Liver (tissue), 9 donors: ENCODE data around the gene CD81. TPM values are rescaled to one million over a fixed set of nuclear protein-coding genes. Genes with fewer than 3 reads are reported as not detected.

ENCODE experiments used
- DNase-seq: peaks from one replicate; pipeline ENCODE4 v3.0.0-alpha.2; 2017; ENCODE audit warnings: low spot score
- H3K27ac ChIP-seq, 2 donors: one replicate each; pipeline ENCODE4 v1.7.0; 2013; ENCODE audit warnings: inconsistent platforms in 2 of 2, low read length in 2 of 2, control low read depth in 1 of 2, low read depth in 1 of 2, mild to moderate bottlenecking in 1 of 2
- H3K27me3 ChIP-seq, 4 donors: one replicate each; pipeline versions ENCODE4 v1.6.1 to v1.7.0; 2013; ENCODE audit warnings: low read length in 3 of 4, inconsistent platforms in 1 of 4, mild to moderate bottlenecking in 1 of 4, moderate library complexity in 1 of 4; ENCODE audit not compliant: control insufficient read depth in 4 of 4, insufficient read depth in 4 of 4
- H3K36me3 ChIP-seq, 4 donors: one replicate each; pipeline versions ENCODE4 v1.6.1 to v1.7.0; 2013; ENCODE audit warnings: low read length in 3 of 4, mild to moderate bottlenecking in 3 of 4, low read depth in 1 of 4, moderate library complexity in 1 of 4; ENCODE audit not compliant: control insufficient read depth in 4 of 4, insufficient read depth in 3 of 4
- H3K4me1 ChIP-seq, 4 donors: one replicate each; pipeline versions ENCODE4 v1.6.1 to v1.7.0; 2013; ENCODE audit warnings: low read length in 3 of 4, mild to moderate bottlenecking in 3 of 4, moderate library complexity in 1 of 4; ENCODE audit not compliant: control insufficient read depth in 4 of 4, insufficient read depth in 4 of 4
- H3K4me3 ChIP-seq, 3 donors: one replicate each; pipeline versions ENCODE4 v1.6.1 to v1.7.0; 2013; ENCODE audit warnings: low read length in 3 of 3, control low read depth in 1 of 3, low read depth in 1 of 3, mild to moderate bottlenecking in 1 of 3
- H3K9ac ChIP-seq, 2 donors: one replicate each; pipeline ENCODE4 v1.7.0; 2013; ENCODE audit warnings: low read length in 2 of 2, mild to moderate bottlenecking in 2 of 2, moderate library complexity in 2 of 2, control low read depth in 1 of 2, low read depth in 1 of 2
- H3K9me3 ChIP-seq, 4 donors: one replicate each; pipeline versions ENCODE4 v1.6.1 to v1.7.0; 2013; ENCODE audit warnings: low read length in 3 of 4; ENCODE audit not compliant: control insufficient read depth in 4 of 4
- CTCF ChIP-seq: fragments of 150-350 bp; IDR thresholded peaks from 2 replicates; pipeline ENCODE4 v1.5.1; 2017; ENCODE audit warnings: improper control_type of control experiment, low read depth, low read length; ENCODE audit not compliant: missing input control
- EGR1 ChIP-seq, 2 donors: IDR thresholded peaks; 2 replicates each; pipeline ENCODE4 v1.6.1; 2016 to 2018; ENCODE audit warnings: antibody characterized with exemption in 2 of 2, low read depth in 2 of 2
- FOXA1 ChIP-seq: IDR thresholded peaks from 2 replicates; pipeline ENCODE4 v1.6.1; 2016; ENCODE audit warnings: antibody characterized with exemption
- FOXA2 ChIP-seq: IDR thresholded peaks from 2 replicates; pipeline ENCODE4 v1.6.1; 2016; ENCODE audit warnings: antibody characterized with exemption
- GABPA ChIP-seq, 2 donors: IDR thresholded peaks in 1 of 2; conservative IDR thresholded peaks in 1 of 2; 2 replicates each; pipeline ENCODE4 v1.6.1; 2016; ENCODE audit warnings: antibody characterized with exemption in 2 of 2, mild to moderate bottlenecking in 1 of 2, moderate library complexity in 1 of 2
- HNF4A ChIP-seq, 2 donors: conservative IDR thresholded peaks; 2 replicates each; pipeline ENCODE4 v1.6.1; 2016; ENCODE audit warnings: antibody characterized with exemption in 2 of 2, mild to moderate bottlenecking in 2 of 2
- JUND ChIP-seq, 2 donors: IDR thresholded peaks; 2 replicates each; pipeline ENCODE4 v1.6.1; 2016; ENCODE audit warnings: antibody characterized with exemption in 2 of 2
- NR2F2 ChIP-seq: IDR thresholded peaks from 2 replicates; pipeline ENCODE4 v1.6.1; 2016; ENCODE audit warnings: antibody characterized with exemption
- RAD21 ChIP-seq, 2 donors: IDR thresholded peaks; 2 replicates each; pipeline ENCODE4 v1.6.1; 2016; ENCODE audit warnings: antibody characterized with exemption in 2 of 2, mild to moderate bottlenecking in 2 of 2
- RXRA ChIP-seq, 2 donors: IDR thresholded peaks; 2 replicates each; pipeline ENCODE4 v1.6.1; 2017 to 2018; ENCODE audit warnings: antibody characterized with exemption in 2 of 2, mild to moderate bottlenecking in 1 of 2
- SP1 ChIP-seq: IDR thresholded peaks from 2 replicates; pipeline ENCODE4 v1.6.1; 2018; ENCODE audit warnings: antibody characterized with exemption, mild to moderate bottlenecking
- TAF1 ChIP-seq: conservative IDR thresholded peaks from 2 replicates; pipeline ENCODE4 v1.6.1; 2016; ENCODE audit warnings: antibody characterized with exemption, mild to moderate bottlenecking
- YY1 ChIP-seq: IDR thresholded peaks from 2 replicates; pipeline ENCODE4 v1.6.1; 2016; ENCODE audit warnings: antibody characterized with exemption, mild to moderate bottlenecking
- WGBS: extraction: QIAGEN DNeasy Blood & Tissue Kit; methylation state at CpG from one replicate; pipeline ENCODE4 v1.1.7; 2013; 5-methylcytosine and 5-hydroxymethylcytosine counted together
- polyA plus RNA-seq, 2 donors: library from polyadenylated mRNA; stranded (reverse) in 1 of 2; unstranded in 1 of 2; fragments of 200-250 nt in 1 of 2; fragments of >200 nt in 1 of 2; fragmentation: Nextera tagmentation in 1 of 2; extraction: Ambion mirVana in 1 of 2; gene quantifications; one replicate each; pipeline versions ENCODE4 v1.2.1 to v1.2.3, GENCODE V29; 2013 to 2015
- total RNA-seq, 2 donors: library from RNA; depleted of rRNA; stranded (reverse); fragments of >200 nt; gene quantifications; one replicate each; pipeline ENCODE4 v1.2.3, GENCODE V29; 2014
- TF ChIP-seq, protein P1 (sequence below): IDR thresholded peaks from 2 replicates; pipeline ENCODE4 v1.6.1; 2016; ENCODE audit warnings: antibody characterized with exemption, mild to moderate bottlenecking
- TF ChIP-seq, protein P2 (sequence below): IDR thresholded peaks from 2 replicates; pipeline ENCODE4 v1.6.1; 2016; ENCODE audit warnings: antibody characterized with exemption
- TF ChIP-seq, protein P3 (sequence below): IDR thresholded peaks from 2 replicates; pipeline ENCODE4 v1.6.1; 2016; ENCODE audit warnings: antibody characterized with exemption
- TF ChIP-seq, protein P4 (sequence below): IDR thresholded peaks from 2 replicates; pipeline ENCODE4 v1.6.1; 2016; ENCODE audit warnings: antibody characterized with exemption
- donor health status: healthy.
- donor health status: healthy.
- donor health status: healthy.
- donor health status: healthy.
- donor health status: healthy.

CD81 gene
- total and polyA plus RNA-seq, 4 donors = 76.9 to 712 (median 164) TPM

DNA sequence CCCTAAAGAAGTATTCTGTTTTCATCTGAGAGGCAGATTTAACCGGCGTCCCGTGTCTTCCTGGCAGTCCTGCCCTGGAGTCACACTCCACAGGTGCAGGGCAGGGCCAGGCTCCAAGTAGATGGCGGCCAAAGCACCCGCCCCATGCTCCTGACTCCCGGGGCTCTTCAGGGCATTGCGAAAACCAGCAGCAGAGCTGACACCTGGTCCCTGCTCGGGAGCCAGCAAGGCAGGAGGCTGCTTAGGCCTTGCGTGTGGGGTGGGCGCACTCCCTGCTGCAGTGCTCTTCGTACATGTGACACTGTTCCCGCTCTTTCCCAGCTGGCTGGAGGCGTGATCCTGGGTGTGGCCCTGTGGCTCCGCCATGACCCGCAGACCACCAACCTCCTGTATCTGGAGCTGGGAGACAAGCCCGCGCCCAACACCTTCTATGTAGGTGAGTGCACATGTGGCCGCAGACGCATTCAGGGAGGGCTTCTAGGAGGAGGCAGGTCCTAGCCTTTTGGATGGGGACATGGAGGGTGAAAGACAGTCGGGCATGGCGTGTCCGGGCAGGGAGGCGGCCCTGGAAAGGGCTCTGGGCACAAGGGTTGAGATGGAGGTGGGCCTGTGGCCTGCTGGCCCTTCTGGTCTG lies 13.1 kb downstream of the CD81 start:
- Histone ChIP-seq H3K4me1 (peaks cover 30 to 78% (median 60%) of the 10 kb centered on the region in 4 donors), H3K9me3 (no peaks in the 10 kb centered on the region), H3K4me3 (no peak overlapping the region), H3K9ac (no peak overlapping the region), H3K27me3 (no peaks in the 10 kb centered on the region), H3K27ac (peak overlapping the region; percentile 28 to 35), H3K36me3 (peaks cover 0 to 32% (median 16%) of the 10 kb centered on the region in 4 donors)
- TF ChIP-seq EGR1 (IDR thresholded peaks at IDR 0.05; ENCODE audit: low read depth in 2 of 2) = no peak
- TF ChIP-seq RAD21 (IDR thresholded peaks at IDR 0.05) = no peak
- TF ChIP-seq GABPA (IDR thresholded peaks at IDR 0.05 in 1 of 2, conservative IDR thresholded peaks at IDR 0.05 in 1 of 2) = peak in 1 of 2 donors; percentile 12
- peak in 1 of 2 donors; percentile 34 for TF ChIP-seq RXRA (IDR thresholded peaks at IDR 0.05)
- TF ChIP-seq, protein P1, sequence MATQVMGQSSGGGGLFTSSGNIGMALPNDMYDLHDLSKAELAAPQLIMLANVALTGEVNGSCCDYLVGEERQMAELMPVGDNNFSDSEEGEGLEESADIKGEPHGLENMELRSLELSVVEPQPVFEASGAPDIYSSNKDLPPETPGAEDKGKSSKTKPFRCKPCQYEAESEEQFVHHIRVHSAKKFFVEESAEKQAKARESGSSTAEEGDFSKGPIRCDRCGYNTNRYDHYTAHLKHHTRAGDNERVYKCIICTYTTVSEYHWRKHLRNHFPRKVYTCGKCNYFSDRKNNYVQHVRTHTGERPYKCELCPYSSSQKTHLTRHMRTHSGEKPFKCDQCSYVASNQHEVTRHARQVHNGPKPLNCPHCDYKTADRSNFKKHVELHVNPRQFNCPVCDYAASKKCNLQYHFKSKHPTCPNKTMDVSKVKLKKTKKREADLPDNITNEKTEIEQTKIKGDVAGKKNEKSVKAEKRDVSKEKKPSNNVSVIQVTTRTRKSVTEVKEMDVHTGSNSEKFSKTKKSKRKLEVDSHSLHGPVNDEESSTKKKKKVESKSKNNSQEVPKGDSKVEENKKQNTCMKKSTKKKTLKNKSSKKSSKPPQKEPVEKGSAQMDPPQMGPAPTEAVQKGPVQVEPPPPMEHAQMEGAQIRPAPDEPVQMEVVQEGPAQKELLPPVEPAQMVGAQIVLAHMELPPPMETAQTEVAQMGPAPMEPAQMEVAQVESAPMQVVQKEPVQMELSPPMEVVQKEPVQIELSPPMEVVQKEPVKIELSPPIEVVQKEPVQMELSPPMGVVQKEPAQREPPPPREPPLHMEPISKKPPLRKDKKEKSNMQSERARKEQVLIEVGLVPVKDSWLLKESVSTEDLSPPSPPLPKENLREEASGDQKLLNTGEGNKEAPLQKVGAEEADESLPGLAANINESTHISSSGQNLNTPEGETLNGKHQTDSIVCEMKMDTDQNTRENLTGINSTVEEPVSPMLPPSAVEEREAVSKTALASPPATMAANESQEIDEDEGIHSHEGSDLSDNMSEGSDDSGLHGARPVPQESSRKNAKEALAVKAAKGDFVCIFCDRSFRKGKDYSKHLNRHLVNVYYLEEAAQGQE = no peak
- TF ChIP-seq, protein P2, sequence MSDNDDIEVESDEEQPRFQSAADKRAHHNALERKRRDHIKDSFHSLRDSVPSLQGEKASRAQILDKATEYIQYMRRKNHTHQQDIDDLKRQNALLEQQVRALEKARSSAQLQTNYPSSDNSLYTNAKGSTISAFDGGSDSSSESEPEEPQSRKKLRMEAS = no peak
- TF ChIP-seq YY1 = no peak
- no peak for DNase-seq
- WGBS = 75% methylated on average over 23 of the region's 23 CpGs

DNA sequence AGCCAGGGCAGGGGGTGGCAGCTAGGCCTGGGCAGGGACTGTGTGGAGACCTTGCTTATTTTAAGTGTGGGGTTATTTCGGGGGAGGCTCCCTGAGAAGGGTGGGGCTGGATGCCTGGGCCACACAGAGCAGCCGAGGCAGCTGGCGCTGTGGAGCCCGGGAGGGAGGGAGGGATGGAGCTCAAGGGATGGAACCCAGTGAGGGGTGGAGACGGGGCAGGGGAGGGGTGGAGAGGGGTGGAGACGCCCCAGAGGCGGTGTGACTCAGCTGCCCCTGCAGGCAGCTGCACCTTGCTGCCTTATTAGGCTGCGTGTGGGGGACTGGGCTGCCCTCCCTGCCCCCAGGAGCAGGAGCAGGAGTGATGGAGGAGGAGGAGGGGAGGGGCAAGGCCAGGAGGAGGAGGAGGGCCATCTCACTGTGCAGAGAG lies 13.6 kb downstream of the CD81 start:
- DNase-seq = no peak

More for the DNA sequence above, 13.6 kb downstream of the CD81 start:
- Histone ChIP-seq H3K9me3 (no peaks in the 10 kb centered on the region), H3K4me1 (peaks cover 29 to 78% (median 56%) of the 10 kb centered on the region in 4 donors), H3K36me3 (peaks cover 3 to 37% (median 19%) of the 10 kb centered on the region in 4 donors), H3K27ac (peak overlapping the region; percentile 28 to 35), H3K4me3 (no peak overlapping the region), H3K9ac (no peak overlapping the region), H3K27me3 (no peaks in the 10 kb centered on the region)
- WGBS = 79% methylated on average over 8 of the region's 8 CpGs
- TF ChIP-seq NR2F2 = no peak
- no peak for TF ChIP-seq TAF1
- no peak for TF ChIP-seq RAD21 (IDR thresholded peaks at IDR 0.05)
- TF ChIP-seq, protein P1 = no peak
- no peak for TF ChIP-seq HNF4A (conservative IDR thresholded peaks at IDR 0.05)
- TF ChIP-seq, protein P3, sequence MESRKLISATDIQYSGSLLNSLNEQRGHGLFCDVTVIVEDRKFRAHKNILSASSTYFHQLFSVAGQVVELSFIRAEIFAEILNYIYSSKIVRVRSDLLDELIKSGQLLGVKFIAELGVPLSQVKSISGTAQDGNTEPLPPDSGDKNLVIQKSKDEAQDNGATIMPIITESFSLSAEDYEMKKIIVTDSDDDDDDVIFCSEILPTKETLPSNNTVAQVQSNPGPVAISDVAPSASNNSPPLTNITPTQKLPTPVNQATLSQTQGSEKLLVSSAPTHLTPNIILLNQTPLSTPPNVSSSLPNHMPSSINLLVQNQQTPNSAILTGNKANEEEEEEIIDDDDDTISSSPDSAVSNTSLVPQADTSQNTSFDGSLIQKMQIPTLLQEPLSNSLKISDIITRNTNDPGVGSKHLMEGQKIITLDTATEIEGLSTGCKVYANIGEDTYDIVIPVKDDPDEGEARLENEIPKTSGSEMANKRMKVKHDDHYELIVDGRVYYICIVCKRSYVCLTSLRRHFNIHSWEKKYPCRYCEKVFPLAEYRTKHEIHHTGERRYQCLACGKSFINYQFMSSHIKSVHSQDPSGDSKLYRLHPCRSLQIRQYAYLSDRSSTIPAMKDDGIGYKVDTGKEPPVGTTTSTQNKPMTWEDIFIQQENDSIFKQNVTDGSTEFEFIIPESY = no peak
- no peak for TF ChIP-seq FOXA2
- TF ChIP-seq, protein P4, sequence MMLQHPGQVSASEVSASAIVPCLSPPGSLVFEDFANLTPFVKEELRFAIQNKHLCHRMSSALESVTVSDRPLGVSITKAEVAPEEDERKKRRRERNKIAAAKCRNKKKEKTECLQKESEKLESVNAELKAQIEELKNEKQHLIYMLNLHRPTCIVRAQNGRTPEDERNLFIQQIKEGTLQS = no peak
- no peak for TF ChIP-seq FOXA1
- TF ChIP-seq GABPA (IDR thresholded peaks at IDR 0.05 in 1 of 2, conservative IDR thresholded peaks at IDR 0.05 in 1 of 2) = no peak
- TF ChIP-seq, protein P2 = no peak
- no peak for TF ChIP-seq CTCF
- TF ChIP-seq RXRA (IDR thresholded peaks at IDR 0.05) = no peak
- TF ChIP-seq SP1 = no peak
- no peak for TF ChIP-seq JUND (IDR thresholded peaks at IDR 0.05)
